Vagina (tissue), 2 donors: ENCODE data around the gene POLR2C. TPM values are rescaled to one million over a fixed set of nuclear protein-coding genes. Genes with fewer than 3 reads are reported as not detected.
A peak's percentile ranks its signal among the peaks of the same experiment; 100 is the strongest.

Source experiments
- DNase-seq, 2 donors: peaks; one replicate each; pipeline ENCODE4 v3.0.0-alpha.2; 2017; ENCODE audit errors: extremely low spot score in 2 of 2
- H3K27ac ChIP-seq: fragments of 200-600 bp; sonication (generic); one replicate; pipeline ENCODE4 v1.5.1; 2019
- H3K27me3 ChIP-seq: fragments of 200-600 bp; sonication (generic); one replicate; pipeline ENCODE4 v1.5.1; 2019
- H3K36me3 ChIP-seq, 2 donors: fragments of 200-600 bp; sonication (generic); one replicate each; pipeline ENCODE4 v1.5.1; 2017 to 2019
- H3K4me1 ChIP-seq: fragments of 200-600 bp; sonication (generic); one replicate; pipeline ENCODE4 v1.5.1; 2019
- H3K4me3 ChIP-seq, 2 donors: fragments of 200-600 bp; sonication (generic); 1 replicate in 1 of 2; 2 replicates in 1 of 2; pipeline ENCODE4 v1.5.1; 2016 to 2019
- H3K9me3 ChIP-seq: fragments of 200-600 bp; sonication (generic); one replicate; pipeline ENCODE4 v1.5.1; 2019
- CTCF ChIP-seq, 3 experiments: fragments of 450-650 bp in 2 of 3; fragments of 200-600 bp in 1 of 3; sonication (generic) in 1 of 3; IDR thresholded peaks; one replicate each; pipeline ENCODE4 v1.5.1; 2017 to 2019; ENCODE audit warnings: antibody characterized with exemption in 3 of 3, mild to moderate bottlenecking in 2 of 3, moderate library complexity in 2 of 3
- POLR2A ChIP-seq, 2 donors: fragments of 450-650 bp; IDR thresholded peaks; one replicate each; pipeline ENCODE4 v1.6.1; 2017; ENCODE audit warnings: antibody characterized with exemption in 2 of 2, mild to moderate bottlenecking in 2 of 2, moderate library complexity in 2 of 2
- POLR2AphosphoS5 ChIP-seq, 2 donors: sonication (generic); formaldehyde crosslinking; IDR thresholded peaks; one replicate each; pipeline ENCODE4 v1.9.0; 2017; ENCODE audit warnings: antibody characterized with exemption in 2 of 2, mild to moderate bottlenecking in 2 of 2, low read depth in 1 of 2; ENCODE audit not compliant: insufficient read depth in 1 of 2
- intact Hi-C: fragments of 100-400 bp; cut with DNase I; formaldehyde crosslinking; loops from one replicate; pipeline ENCODE4 v1.15.1; 2023
- total RNA-seq: library from RNA; depleted of rRNA; stranded (reverse); fragments of >200 nt; gene quantifications from one replicate; pipeline ENCODE4 v1.2.3, GENCODE V29; 2016

POLR2C gene
- total RNA-seq, 1 donor from 2014 or later = 127 TPM

DNA sequence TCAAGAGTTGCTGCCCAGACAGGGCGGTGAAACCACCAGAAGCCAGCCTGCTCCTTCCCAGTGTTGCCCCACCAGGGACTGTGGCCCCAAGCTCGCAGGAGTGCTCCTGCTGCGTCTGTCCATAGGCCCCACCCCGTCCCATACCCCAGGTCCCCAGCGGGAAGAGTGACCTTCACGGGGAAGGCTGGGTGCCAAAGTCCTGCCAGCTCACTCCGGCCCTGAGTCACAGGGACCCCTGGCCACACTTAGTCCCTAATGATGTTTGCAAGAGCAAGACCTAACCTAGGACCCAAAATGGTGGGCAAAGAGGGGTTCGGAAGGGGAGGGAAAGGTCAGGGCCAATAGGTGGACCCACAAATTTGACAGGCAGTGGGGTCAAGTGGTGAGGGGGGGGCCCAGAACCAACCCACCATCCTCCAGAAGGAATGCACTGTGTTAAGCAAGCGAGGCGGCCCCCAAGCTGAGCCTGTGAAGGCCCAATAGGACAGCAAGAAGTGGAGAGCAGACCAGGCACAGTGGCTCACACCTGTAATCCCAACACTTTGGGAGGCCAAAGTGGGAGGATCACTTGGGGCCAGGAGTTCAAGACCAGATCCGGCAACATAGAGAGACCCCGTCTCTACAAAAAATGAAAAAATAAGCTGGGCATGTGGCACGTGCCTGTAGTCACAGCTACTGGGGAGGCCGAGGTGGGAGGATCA, 20.5 kb downstream of the POLR2C start:
- Histone ChIP-seq H3K27me3 (no peaks in the 10 kb centered on the region), H3K4me1 (peaks cover 70% of the 10 kb centered on the region), H3K36me3 (no peaks in the 10 kb centered on the region), H3K4me3 (no peak overlapping the region), H3K27ac (no peak overlapping the region), H3K9me3 (no peaks in the 10 kb centered on the region)
- no peak for TF ChIP-seq POLR2A (IDR thresholded peaks at IDR 0.05)
- TF ChIP-seq CTCF (IDR thresholded peaks at IDR 0.05) = no peak
- TF ChIP-seq POLR2AphosphoS5 (IDR thresholded peaks at IDR 0.05; ENCODE audit: insufficient read depth in 1 of 2, low read depth in 1 of 2) = no peak
- no peak for DNase-seq
- intact Hi-C loops = loop anchor here (5.0 kb wide), 1 partner anchor 34 kb away; no protein-coding TSS in a partner anchor

GRCh38 chr16:57483725-57484514, 21.4 kb downstream of the POLR2C start:
- Histone ChIP-seq H3K36me3 (no peaks in the 10 kb centered on the region), H3K4me3 (no peak overlapping the region), H3K27ac (peak overlapping the region; percentile 36), H3K27me3 (no peaks in the 10 kb centered on the region), H3K9me3 (no peaks in the 10 kb centered on the region), H3K4me1 (peaks cover 61% of the 10 kb centered on the region)
- intact Hi-C loops = loop anchor here (5.0 kb wide), 1 partner anchor 33 kb away; no protein-coding TSS in a partner anchor
- TF ChIP-seq POLR2A (IDR thresholded peaks at IDR 0.05) (no peak), POLR2AphosphoS5 (IDR thresholded peaks at IDR 0.05; ENCODE audit: insufficient read depth in 1 of 2, low read depth in 1 of 2) (no peak), CTCF (IDR thresholded peaks at IDR 0.05) (no peak)
- no peak for DNase-seq

- Histone ChIP-seq H3K9me3 (no peaks in the 10 kb centered on the region), H3K27me3 (no peaks in the 10 kb centered on the region), H3K27ac (peak overlapping the region; percentile 77), H3K4me1 (peaks cover 55% of the 10 kb centered on the region), H3K4me3 (peak overlapping the region in 1 of 2 donors; percentile 93), H3K36me3 (no peaks in the 10 kb centered on the region)
- TF ChIP-seq CTCF (IDR thresholded peaks at IDR 0.05) = no peak
- no peak for TF ChIP-seq POLR2A (IDR thresholded peaks at IDR 0.05)
- TF ChIP-seq POLR2AphosphoS5 (IDR thresholded peaks at IDR 0.05; ENCODE audit: insufficient read depth in 1 of 2, low read depth in 1 of 2) = no peak
- DNase-seq = no peak
- intact Hi-C loops = loop anchor here (5.0 kb wide), 1 partner anchor 33 kb away; no protein-coding TSS in a partner anchor
Measured at GRCh38 chr16:57484515-57485005, 22.1 kb downstream of the POLR2C start.

- no peak for DNase-seq
- TF ChIP-seq POLR2AphosphoS5 (IDR thresholded peaks at IDR 0.05; ENCODE audit: insufficient read depth in 1 of 2, low read depth in 1 of 2) = peak in 1 of 2 donors; percentile 20
- no peak for TF ChIP-seq POLR2A (IDR thresholded peaks at IDR 0.05)
- peaks cover 47% of the 10 kb centered on the region for H3K4me1 ChIP-seq
- H3K9me3 ChIP-seq = no peaks in the 10 kb centered on the region
- H3K27me3 ChIP-seq = no peaks in the 10 kb centered on the region
- intact Hi-C loops = no loop called here
- no peaks in the 10 kb centered on the region for H3K36me3 ChIP-seq
- H3K4me3 ChIP-seq = peak overlapping the region; percentile 85 to 93
- H3K27ac ChIP-seq = peak overlapping the region; percentile 77
Measured at GRCh38 chr16:57485091-57485915, 22.8 kb downstream of the POLR2C start.
